HG02759 (cell line): ENCODE measurements around the gene DCDC2.
"Not testable (repeated sequence)": the region's sequence is repeated elsewhere in the genome, so short reads cannot be mapped to it uniquely, and the experiment has no call there.

Source experiments
- ATAC-seq: cut with Tn5 transposase; IDR thresholded peaks from one replicate; pipeline ENCODE4 v1.9.1; 2021; ENCODE audit warnings: mild to moderate bottlenecking, moderate library complexity; ENCODE audit not compliant: unreplicated experiment

The DCDC2 gene

GRCh38 chr6:24227556-24227955 is 130.3 kb downstream of the DCDC2 start:
- ATAC-seq, result no peak

- ATAC-seq, result no peak
These were observed 131.3 kb downstream of the DCDC2 start for GRCh38 chr6:24226541-24226940.

DNA sequence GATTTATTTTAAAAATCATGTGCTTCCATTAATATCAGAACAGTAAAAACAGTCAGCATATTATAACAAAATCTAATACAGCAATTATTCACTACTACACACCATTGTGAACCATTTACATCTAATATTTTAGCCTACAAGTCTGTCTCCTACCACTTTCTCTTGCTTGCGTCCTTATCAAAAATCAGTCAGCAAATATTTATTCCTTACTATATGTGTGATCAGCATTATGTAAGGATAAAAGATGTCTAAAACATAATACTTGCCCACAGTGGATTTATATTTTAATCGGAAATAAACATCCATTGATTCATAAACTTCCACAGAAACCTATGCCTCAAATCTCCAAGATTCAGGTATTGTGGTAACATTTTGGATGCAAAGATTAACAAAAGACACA is 132.0 kb downstream of the DCDC2 start:
- no peak for ATAC-seq

DNA sequence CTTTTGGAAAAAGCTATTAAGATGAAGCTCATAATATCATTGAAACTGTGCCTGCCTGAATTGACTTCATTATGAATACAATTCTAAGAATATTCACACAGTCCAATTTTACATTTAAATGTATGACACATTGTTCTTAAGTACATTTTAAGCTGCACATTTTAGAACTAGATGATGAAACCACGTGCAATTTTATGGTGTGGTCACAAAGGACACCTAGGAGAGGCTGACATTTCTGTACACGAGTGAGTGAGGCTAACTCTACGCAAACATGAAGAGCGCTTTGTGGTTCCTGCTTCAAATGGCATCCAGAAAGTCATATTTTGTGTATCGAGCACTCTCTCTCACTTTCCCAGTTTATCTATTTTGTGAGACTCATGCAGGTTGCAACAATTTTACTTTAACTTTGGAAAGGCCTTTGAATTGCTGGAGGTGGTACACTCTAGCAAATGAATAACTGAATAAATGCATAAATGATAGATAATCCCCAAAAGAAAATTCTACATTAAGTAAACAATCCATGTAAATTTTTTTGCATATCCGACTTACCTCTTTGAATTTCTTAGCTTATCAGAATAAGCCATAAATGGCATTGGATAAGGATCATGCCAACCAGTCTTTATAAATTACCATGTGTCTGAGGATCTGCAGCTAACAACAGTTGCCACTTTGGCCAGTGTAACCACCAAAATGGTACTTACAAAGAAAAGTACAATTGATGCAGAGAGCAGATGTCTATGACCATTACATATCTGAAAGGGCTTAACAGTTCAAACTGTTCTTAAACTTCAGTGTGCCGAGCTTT is 134.5 kb downstream of the DCDC2 start:
- no peak for ATAC-seq

DNA sequence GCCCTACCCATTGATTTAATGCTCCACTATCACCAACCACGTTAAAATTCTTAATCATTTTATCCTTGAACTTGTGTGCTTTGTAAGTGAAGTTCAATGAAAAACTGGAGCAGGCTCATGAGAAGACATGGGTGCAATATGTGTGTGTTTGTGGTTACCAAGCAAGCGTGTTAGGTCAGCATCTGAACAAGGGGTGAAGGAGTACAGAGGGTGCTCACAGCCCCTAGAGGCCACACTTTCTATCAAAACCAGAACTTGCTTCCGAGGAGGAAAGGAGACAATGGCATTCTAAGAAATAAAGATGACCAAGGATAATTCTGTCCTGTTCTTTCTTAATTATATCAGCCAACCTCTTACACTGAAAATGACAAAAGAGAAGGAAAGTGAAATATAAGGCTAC is 138.2 kb downstream of the DCDC2 start:
- ATAC-seq, result no peak

DNA sequence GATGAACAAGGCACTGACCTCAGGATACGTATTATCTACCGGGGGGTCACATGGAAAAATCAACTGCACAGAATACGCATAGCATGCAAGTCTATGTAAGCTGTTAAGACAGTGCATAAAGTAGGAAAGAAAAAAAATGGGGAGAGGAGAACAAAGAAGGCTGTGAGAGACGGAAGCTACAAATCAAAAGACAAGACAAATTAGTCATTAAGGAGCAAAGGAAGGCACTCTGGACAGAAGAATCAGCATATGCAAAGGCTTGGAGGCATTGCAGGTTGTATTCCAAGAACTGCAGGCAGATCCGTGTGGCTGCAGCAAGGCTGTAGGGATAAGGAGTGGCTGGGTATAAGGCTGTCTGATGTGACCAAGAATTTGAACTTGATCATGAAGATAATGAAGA is 142.9 kb downstream of the DCDC2 start:
- ATAC-seq, result no peak

- ATAC-seq, result no peak
These were observed 150.4 kb downstream of the DCDC2 start for GRCh38 chr6:24207413-24207812.

- ATAC-seq, result peak; percentile 62
These were observed 152.8 kb downstream of the DCDC2 start for GRCh38 chr6:24205020-24205492.

- ATAC-seq, result not testable (repeated sequence)
These were observed 153.7 kb downstream of the DCDC2 start for GRCh38 chr6:24204113-24204512.

- no peak for ATAC-seq
These were observed 160.0 kb downstream of the DCDC2 start for GRCh38 chr6:24197892-24198291.

DNA sequence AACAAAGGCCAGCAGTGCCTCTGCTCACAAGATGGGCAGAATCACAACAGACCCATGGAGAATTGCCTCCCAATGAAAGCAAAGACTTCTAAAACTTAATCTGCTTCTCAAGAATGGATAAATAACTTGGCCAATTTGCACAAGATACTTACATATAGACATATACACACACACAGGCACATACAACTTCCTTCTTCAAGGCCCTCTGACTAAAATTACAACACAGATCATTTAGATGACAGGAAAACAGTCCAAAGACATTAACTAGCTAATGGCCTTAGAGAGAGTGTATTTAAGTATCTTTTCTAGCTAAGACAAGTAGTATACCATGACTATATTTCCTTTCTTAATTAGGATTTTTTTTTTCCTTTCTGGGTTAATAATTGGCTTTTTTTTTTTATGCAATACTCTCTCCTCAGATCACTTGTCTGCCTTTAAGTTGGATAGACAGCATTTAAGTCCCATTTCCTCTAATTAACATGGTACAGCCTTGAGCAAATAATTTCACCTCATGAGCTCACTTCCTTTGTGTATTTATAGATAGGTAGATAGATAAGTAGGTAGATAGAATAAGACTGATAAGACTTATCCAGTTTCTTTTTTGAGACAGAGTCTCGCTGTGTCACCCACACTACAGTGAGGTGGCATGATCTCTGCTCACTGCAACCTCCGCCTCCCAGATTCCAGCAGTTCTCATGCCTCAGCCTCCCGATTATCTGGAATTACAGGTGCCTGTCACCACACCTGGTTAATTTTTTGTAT is 161.8 kb downstream of the DCDC2 start:
- ATAC-seq, result no peak

GRCh38 chr6:24194978-24195700 is 162.7 kb downstream of the DCDC2 start:
- ATAC-seq, result no peak

DNA sequence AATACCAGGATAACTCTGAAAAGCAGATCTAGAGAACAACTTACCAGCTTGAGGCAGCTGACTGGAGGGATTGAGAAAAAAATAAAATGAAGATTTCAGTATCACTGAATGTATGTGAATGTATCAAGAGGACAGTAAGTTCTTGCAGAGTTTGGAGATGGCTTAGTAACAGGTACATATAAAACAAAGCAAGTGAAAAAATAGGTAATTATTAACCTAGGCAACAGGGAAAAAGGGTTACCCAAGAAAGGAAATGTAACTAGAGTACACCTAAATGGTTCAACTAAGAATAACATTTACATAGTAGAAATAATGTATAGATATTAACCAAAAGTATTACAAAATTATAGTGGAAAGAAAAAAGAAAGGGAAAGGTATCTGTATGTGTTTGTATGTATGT is 164.5 kb downstream of the DCDC2 start:
- no peak for ATAC-seq

DNA sequence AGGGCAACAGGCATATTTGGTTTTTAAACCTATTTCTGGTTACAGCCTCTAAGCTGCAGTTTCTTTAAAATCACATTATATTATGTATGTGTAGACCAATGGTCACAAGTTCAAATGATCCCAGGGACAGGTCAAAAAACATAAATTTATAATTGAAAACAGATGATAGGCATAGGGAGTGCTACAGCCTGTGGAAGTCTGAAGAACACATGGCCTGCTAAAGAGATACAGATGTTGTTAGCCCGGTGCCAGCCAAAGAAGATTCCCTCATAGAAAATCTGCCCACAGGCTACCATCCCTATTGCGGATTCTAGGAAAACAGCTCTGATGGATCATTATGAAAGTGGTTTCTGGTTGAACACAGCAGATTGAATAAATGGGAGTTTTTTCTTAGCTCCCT is 166.5 kb downstream of the DCDC2 start:
- ATAC-seq, result no peak

DNA sequence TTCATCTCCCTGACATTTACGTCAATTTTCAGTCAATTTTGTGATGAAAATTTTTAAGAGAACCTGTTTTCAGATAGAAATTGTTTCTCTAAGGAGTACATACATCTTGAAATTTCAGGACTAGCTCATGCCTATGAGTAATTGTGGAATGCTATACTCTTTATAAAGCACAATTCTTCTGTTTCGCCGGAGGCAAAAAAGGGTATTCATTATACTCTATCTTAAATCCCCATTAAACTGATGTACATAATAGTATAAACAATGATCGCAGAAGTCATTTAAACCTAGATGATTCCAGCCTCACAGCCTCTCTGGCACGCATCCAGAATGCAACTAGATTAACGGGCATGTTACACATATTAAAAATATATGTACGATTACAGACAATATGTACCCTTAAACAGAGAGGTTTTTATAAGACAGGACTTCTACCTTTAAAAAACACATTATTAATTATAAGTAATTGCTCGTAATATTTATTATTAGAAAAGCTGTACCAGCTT is 169.2 kb downstream of the DCDC2 start:
- ATAC-seq, result no peak

DNA sequence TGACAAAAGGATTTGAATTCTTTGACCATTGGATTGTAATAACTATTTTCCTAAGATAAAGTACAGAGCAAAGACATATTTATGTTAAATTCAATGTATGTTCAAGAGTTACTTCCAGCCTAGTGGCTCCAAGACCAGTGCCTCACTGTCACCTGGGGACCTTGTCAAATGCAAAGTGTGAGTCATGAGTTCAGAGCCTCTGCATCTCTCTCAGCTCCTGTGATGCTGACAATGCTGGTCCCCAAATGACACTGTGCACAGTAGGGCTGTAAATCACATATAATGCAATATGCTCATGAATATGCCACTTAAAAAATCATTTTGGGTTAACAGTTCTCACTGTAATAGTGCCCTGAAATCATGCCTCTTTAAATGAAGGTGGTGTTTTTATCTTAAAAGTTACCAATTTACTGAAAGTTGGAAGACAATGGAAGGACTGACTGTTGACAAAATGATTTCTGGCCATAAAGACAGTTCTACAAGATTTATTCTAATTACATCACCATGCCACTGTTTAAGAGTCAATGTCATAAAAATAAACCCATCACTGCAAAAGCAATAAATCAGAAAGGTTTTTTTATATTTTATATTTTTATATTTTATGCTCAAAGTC is 169.8 kb downstream of the DCDC2 start:
- ATAC-seq, result no peak

DNA sequence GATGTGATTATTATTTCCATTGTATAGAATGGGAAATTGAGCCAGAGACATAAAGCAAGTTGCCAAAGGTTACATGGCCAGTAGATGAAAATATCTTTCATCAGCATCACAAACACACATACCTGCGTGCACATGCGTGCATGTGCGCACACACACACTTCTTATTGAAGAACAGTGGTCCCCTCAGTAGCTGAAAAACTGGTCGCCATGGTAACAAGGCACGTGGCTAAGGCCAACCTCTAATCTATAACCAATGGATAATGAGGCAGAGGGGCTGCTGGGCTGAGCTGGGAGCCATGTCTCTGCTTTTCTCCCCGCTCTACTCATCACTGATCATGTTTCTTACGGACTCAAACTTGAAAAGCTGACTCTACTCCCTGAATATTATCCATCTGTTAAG is 171.5 kb downstream of the DCDC2 start:
- ATAC-seq, result no peak

GRCh38 chr6:24183584-24183983 is 174.3 kb downstream of the DCDC2 start:
- no peak for ATAC-seq

- no peak for ATAC-seq
These were observed 200.0 kb downstream of the DCDC2 start for GRCh38 chr6:24157886-24158285.

DNA sequence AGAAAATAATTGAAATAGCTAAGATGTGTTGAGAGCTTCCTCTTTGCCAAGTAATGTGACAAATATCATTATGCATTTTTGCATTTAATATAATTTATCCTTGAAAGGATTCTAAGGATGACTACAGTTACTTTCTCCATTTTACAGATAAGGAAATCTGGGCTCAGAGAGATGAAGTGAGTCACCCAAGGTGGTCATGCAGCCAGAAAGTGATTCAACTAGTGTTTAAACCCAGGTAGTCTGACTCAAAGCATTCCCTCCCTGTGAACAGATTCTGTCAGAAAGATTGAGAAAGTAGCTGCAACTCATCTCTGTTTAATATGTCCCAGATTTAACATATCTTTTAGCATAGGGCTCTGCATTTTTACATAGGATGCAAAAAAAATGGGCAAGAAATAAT is 203.7 kb downstream of the DCDC2 start:
- ATAC-seq, result no peak

DNA sequence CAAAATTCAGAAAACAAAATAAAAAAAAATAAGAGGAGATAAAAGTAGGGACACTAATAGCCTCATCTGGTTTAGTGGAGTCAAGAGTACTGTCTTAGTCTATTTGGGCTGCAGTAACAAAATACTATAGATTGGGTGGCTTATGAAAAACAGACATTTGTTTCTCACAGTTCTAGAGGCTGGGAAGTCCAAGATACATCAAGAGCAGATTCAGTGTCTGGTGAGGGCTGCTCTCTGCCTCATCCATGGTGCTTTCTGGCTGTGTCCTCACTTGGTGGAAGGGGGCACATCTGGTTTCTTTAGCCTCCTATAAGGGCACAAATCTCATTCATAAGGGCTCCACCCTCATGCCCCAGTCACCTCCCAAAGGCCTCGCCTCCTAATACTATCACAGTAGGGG is 205.8 kb downstream of the DCDC2 start:
- no peak for ATAC-seq
